ENCODE measurements around the gene OPRL1.
"Not testable (repeated sequence)": the region's sequence is repeated elsewhere in the genome, so short reads cannot be mapped to it uniquely, and the experiment has no call there.

OPRL1 gene

DNA sequence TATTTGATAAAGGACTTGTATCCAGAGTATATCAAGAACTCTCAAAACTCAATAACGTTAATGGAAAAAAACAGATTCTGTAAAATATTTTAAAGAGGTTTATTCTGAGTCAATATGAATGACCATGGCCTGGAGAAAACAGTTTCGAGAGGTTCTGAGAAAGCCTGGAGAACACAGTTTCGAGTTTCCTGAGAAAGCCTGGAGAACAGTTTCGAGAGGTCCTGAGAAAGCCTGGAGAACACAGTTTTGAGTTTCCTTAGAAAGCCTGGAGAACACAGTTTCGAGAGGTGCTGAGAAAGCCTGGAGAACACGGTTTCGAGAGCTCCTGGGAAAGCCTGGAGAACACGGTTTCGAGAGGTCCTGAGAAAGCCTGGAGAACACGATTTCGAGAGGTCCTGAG, 43.0 kb downstream of the OPRL1 start:
- not testable (repeated sequence) for DNase-seq

DNA sequence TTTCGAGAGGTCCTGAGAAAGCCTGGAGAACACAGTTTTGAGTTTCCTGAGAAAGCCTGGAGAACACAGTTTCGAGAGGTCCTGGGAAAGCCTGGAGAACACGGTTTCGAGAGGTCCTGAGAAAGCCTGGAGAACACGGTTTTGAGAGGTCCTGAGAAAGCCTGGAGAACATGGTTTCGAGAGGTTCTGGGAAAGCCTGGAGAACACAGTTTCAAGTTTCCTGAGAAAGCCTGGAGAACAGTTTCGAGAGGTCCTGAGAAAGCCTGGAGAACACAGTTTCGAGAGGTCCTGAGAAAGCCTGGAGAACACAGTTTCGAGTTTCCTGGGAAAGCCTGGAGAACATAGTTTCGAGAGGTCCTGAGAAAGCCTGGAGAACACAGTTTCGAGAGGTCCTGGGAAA, 43.6 kb downstream of the OPRL1 start:
- not testable (repeated sequence) for DNase-seq

GRCh38 chr20:64129146-64129782, 49.4 kb downstream of the OPRL1 start:
- DNase-seq, result no peak

GRCh38 chr20:64130271-64130670, 50.4 kb downstream of the OPRL1 start:
- DNase-seq, result no peak

GRCh38 chr20:64130876-64131275, 51.0 kb downstream of the OPRL1 start:
- no peak for DNase-seq

DNA sequence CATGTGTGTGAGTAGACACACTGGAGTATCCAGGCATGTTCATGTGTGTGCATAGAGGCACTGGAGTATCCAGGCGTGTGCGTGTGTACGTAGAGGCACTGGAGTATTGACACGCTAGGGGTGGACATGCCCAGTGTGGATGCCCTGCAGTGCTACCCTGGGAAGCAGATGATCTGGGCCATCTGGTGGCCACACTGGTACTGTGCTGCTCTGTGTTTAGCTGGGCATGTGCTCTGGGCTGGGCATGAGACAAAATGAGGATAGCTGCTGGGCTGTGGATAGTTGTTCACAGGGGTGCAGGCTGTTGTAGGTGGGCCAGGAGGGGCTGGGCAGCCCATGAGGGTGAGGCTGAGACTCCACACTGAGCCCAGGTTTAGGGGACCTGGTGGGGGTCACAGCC, 51.5 kb downstream of the OPRL1 start:
- DNase-seq, result no peak

GRCh38 chr20:64133951-64134407, 54.1 kb downstream of the OPRL1 start:
- no peak for DNase-seq

GRCh38 chr20:64134744-64135143, 54.9 kb downstream of the OPRL1 start:
- not testable (repeated sequence) for DNase-seq

- DNase-seq, result no peak
These were observed 56.3 kb downstream of the OPRL1 start for GRCh38 chr20:64136004-64136710.

DNA sequence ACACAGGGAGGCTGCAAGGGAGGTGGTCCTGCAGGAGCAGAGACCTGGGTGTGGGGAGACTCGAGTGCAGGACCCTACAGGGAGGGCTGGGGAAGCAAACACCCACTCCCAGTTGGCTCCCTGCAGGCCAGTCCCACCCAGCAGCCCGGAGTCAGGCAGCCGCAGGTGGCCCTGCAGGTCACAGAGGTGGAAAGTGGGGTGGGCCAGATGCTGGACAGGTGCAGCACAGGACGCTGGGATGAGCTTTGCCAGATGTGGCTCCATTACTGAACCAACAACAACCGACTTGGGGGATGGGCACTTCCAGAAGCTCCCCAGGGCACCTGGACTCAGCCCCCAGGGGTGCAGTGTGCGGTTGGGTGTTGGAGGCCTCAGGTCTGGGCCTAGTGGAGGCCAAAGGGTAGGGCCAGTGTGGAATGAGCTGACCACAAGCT, 57.7 kb downstream of the OPRL1 start:
- DNase-seq, result no peak

DNA sequence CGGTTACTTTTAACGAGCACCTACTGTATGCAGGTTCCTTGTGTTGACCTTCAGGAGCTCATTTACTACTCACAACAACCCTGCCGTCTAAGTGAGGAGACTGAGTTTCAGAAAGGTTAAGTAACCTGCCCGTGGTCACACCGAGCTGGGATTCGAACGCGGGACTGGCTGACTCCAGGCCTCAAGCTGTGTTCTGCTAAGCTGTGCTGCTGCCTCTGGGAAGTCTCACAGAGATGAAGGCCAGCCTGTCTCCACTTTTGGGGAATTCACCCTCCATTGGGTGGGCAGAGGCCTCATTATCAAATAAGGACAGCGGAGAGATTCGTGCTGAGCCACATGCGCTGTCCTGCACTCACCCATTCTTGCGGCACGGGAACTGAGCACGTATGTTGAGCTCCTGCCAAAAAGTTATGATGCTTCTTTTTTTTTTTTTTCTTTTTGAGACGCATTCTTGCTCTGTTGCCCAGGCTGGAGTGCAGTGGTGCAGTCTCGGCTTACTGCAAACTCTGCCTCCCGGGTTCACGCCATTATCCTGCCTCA, 58.5 kb downstream of the OPRL1 start:
- DNase-seq, result no peak

DNA sequence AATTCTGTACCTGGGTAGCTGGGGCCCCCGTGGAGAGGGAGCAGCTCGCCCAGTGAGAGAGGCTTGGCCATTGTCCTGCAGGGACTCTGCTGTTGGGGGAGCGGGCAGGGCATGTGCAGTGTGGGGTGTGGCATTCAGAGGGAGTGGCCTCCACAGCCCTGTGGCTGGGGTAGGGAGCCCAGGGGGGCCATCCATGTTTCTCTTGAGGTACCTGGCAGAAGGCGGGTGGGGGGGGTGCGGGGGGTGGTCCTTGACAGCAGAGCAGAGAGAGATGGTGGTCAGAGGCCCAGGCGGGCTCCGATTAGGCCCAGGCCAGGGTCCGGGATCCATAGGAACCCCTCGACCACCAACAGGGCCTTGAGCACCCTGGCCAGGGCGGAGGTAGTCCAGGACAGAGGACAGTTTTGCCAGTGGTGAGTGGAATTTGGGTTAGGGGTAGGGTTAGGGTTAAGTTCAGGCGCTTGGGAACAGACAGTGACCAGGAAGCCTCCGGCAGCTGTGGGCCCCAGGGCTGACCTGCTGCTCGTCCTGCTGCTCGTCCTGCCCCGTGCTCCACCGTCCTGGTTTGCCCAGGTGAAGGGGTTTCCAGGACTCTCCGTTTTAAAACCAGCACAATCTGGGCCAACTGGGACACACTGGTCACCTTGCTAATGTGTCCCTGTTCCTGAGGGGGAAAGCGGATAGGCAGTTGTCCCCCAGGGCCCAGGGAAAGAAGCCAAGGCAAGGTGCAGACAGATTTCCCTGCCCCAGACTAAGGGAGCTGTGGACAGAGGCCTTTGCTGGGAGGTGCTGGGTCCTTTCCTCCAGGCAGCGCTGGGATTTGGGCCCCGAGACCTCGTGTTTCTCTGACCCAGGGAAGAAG, 59.5 kb downstream of the OPRL1 start:
- DNase-seq, result no peak

DNA sequence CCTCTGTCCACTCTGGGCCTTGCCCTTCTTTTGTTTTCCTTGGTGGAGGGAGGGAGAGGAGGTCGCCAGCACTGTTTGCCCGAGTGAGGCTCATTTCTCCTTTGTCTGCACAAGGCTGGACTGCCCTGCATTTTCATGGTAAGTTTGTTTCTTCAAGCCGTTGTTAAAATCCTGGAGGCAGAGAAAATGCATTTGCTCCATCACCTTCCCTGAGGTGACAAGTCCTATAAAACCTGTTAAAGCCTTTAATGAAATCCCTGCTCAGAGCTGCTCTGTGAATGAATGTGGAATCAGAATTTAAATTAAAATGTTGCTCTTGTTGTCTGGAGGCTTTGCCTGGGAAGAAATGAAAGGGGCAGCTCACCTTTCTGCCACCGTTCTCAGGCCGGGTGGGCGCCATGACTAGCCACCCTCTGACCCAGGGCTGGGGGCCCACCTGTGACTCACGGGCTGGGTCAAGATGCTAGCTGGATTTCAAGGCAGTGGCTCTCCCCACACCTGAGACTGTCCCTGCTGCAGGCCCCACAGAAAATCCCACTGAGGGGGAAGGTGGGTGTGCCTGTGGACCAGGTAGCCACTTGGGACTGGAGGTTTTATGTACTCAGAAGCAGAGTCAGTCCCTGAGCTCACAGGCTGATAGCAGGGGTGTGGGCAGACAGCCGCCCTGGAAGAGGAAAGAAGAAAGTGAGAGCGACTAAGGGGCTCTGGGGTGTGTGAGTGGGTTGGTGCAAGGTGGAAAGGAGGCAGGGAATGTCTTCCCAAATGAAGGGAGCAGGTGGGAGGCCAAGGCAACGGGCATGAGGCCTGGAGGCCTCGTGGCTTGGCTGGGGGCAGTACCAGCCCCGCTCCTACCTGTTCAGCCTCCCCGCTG, 60.4 kb downstream of the OPRL1 start:
- no peak for DNase-seq

DNA sequence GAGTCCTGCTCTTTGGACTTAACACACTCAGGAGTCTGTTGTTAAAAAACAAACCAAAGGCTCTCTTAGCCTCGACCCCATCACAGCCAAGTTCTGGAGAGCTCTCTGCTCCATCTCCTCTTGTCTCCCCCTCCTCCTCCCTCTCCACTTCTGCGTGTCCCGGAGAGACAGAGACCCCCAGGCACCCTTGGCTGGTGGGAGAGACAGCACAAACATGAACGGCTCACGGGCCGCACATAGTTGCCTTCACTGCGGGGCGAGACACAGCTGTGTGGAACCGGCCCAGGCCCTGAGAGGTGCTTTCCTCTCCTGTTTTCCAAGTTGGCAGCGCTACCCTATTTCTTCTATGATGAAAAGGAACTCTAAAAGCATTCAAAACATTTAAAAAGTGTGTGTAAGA, 61.1 kb downstream of the OPRL1 start:
- no peak for DNase-seq

- DNase-seq, result no peak
These were observed 62.7 kb downstream of the OPRL1 start for GRCh38 chr20:64142590-64142989.

- DNase-seq, result no peak
These were observed 63.3 kb downstream of the OPRL1 start for GRCh38 chr20:64143018-64143801.

DNA sequence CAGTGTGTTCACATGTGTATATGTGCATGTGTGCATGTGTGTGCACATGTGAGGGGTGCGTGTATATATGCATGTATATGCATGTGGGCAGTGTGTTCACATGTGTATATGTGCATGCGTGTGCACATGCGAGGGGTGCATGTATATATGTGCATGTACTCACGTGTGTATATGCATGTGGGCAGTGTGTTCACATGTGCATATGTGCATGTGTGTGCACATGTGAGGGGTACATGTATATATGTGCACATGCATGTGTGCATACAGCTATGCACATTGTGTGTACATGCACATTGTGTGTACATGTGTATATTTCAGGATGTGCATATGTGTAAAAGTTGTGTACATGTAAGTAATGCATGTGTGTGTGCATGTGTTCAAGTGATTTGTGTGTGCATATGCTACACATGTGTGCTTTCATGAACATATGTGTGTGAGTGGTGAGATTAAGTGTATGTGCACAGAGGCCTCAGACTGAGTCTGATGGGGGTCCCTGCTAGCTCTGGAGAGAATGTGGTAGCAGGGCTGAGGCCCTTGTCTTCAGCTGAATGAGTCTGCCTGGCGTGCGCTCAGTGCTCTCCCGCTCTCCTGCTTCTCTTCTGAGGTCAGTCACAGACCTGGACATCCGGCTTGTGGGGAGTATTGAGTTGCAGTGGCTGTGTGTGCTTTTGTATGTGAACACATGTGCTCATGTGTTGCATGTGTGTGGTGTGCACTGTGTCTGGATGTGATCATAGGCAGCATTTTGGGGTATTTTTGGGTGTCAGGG, 64.4 kb downstream of the OPRL1 start:
- no peak for DNase-seq

- no peak for DNase-seq
These were observed 65.8 kb downstream of the OPRL1 start for GRCh38 chr20:64145458-64146300.

DNA sequence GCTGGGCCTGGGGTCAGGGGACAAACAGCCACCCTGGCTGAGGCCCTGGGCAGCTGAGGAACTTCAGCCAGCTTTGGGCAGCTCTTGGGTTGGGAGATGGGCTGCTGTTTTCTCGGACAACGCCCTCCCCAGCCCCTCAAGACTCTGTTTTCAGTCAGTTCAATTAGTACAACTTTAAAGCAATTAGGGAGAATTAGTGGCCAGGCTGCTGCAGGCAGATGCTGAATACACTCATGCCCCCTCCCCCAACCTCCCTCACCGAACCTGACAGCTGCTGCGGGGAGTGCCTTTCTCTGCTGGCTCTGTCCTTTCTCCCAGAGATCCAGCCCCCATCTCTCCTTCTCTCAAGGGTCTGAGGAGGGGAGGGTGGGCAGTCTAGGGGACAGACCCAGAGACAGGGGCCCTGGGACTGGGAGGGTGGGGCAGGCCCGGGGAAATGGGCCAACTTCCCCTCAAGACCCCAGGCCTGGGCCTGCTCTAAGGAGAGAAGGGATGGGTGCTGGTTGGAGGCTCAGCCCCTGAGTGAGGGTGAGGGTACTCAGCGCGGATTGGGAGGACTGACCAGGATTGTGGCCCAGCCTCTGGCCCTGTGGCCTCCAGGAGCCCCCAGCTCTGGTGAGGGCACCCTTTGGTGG, 66.5 kb downstream of the OPRL1 start:
- no peak for DNase-seq

Data from stimulated activated CD4-positive, alpha-beta T cell treated with anti-CD3 and anti-CD28 coated beads, Interleukin-4, amount 100 ng/mL, for 1 hour (primary cell).